Measurements from ENCODE around the gene GULP1.
"Not testable (repeated sequence)": the region's sequence is repeated elsewhere in the genome, so short reads cannot be mapped to it uniquely, and the experiment has no call there.

The GULP1 gene

DNA sequence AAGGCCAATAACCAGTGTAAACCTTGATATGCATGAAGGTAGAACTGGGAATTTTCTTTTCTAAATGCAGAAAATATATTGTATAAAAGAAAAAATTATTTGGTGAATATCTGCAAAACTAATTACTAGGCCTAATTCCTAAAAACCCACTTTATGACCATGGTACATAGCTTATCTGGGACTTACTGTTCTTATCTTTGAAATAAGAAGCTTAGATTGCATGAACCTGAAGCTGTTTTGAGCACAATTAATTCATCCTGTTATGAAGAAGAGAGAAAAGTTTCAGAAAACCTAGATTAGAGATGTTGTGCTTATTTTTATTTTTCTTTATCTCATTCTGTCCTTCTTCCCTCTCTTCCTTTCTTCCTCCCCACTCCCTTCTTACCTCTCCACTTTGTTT, 235.0 kb downstream of the GULP1 start:
- no peak for DNase-seq (ENCODE audit: low read depth in 2 of 2, low spot score in 1 of 2)

GRCh38 chr2:188527141-188527540, 235.5 kb downstream of the GULP1 start:
- no peak for DNase-seq (ENCODE audit: low read depth in 2 of 2, low spot score in 1 of 2)

DNA sequence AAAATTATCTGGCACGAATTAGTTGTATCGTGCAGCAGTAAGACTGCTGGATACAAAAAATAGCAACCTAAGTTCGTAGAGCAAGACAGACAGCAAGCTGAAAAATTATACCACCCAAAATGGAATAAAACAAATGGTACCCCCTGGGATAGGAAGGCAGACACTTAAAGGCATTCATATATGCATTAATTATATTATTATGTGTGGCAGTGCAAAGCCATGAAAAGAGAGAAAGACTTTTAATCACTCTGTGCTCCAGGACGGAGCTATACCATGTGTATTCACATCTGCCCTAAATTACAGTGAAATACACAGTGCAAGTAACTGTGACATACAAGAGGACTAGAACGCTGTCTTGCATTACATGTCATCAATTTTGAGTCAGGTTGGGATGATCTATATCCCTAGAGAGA, 235.9 kb downstream of the GULP1 start:
- no peak for DNase-seq (ENCODE audit: low read depth in 2 of 2, low spot score in 1 of 2)

DNA sequence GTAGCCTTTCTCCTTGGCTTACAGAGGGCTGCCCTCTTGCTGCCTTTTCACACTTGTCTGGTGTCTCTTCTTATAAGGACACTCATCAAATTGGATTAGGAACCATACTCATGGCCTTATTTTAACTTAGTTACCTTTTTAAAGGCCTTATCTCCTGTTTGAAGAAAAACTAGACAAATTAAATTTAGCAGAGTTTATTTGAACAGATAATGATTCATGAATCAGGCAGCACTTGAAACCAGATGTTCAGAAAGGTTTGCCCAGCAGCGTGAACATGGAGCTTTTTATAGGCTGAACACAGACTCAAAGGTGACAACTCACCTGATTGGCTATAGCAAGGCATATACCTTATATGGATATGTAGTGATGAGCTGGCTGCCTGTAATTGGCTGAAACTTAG, 238.0 kb downstream of the GULP1 start:
- no peak for DNase-seq (ENCODE audit: low read depth in 2 of 2, low spot score in 1 of 2)

- no peak for DNase-seq (ENCODE audit: low read depth in 2 of 2, low spot score in 1 of 2)
Measured at GRCh38 chr2:188534875-188535274, 243.2 kb downstream of the GULP1 start.

- no peak for DNase-seq (ENCODE audit: low read depth in 2 of 2, low spot score in 1 of 2)
Measured at GRCh38 chr2:188551671-188552070, 260.0 kb downstream of the GULP1 start.

DNA sequence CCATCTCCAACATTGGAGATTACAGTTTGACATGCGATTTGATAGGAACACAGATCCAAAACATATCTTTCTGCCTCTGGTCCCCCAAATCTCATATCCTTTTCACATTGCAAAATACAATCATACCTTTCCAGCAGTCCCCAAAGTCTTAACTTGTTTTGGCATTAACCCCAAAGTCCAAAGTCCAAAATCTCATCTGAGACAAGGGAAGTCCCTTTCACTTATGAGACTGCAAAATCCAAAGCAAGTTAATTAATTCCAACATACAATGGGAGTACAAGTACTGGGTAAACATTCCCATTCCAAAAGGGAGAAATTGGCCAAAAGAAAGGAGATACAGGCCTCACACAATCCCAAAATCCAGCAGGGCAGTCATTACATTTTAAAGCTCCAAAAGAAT, 265.4 kb downstream of the GULP1 start:
- no peak for DNase-seq (ENCODE audit: low read depth in 2 of 2, low spot score in 1 of 2)

GRCh38 chr2:188559455-188559854, 267.8 kb downstream of the GULP1 start:
- not testable (repeated sequence) for DNase-seq (ENCODE audit: low read depth in 2 of 2, low spot score in 1 of 2)

- DNase-seq (ENCODE audit: low read depth in 2 of 2, low spot score in 1 of 2), result no peak
Measured at GRCh38 chr2:188561473-188561979, 269.9 kb downstream of the GULP1 start.

GRCh38 chr2:188569431-188570165, 277.9 kb downstream of the GULP1 start:
- DNase-seq (ENCODE audit: low read depth in 2 of 2, low spot score in 1 of 2), result no peak

GRCh38 chr2:188570370-188570769, 278.7 kb downstream of the GULP1 start:
- no peak for DNase-seq (ENCODE audit: low read depth in 2 of 2, low spot score in 1 of 2)

DNA sequence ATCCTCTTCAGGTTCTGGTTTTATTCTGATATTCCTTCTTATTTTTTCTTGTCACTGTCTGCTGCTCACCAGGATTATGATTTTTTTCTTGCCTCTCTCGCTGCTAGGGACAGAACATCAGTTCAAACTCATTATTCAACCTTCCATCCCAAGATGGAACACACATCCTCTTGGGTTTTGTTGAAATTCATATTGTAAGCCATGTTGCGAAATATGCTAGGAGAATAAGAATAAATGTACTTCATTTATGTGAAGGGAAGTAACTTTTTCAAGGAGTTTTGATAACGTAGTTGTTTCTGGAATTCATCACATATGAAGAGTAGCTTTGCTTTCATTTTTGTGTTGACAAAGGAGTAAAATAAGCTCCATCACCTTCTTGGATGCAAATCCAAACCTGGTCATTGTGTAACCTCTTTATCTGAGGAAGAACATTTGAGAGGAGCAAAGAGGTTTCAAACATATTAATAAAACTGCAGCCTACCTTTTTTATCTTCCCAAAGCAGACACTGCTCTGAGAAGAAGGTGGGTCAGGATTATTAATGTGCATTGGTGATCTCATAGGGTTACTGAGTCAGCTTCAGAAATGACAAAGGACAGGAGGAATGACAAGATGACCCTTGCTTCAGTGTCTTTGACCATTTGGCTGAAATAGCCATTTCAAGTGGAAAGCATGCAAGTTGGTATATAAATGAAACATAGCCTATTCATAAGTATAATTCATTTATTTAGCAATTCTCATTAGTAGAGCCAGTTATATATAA, 280.0 kb downstream of the GULP1 start:
- DNase-seq (ENCODE audit: low read depth in 2 of 2, low spot score in 1 of 2), result no peak

GRCh38 chr2:188572592-188572991, 280.9 kb downstream of the GULP1 start:
- no peak for DNase-seq (ENCODE audit: low read depth in 2 of 2, low spot score in 1 of 2)

GRCh38 chr2:188573453-188573852, 281.8 kb downstream of the GULP1 start:
- DNase-seq (ENCODE audit: low read depth in 2 of 2, low spot score in 1 of 2), result no peak

- DNase-seq (ENCODE audit: low read depth in 2 of 2, low spot score in 1 of 2), result no peak
Measured at GRCh38 chr2:188576006-188576405, 284.3 kb downstream of the GULP1 start.

DNA sequence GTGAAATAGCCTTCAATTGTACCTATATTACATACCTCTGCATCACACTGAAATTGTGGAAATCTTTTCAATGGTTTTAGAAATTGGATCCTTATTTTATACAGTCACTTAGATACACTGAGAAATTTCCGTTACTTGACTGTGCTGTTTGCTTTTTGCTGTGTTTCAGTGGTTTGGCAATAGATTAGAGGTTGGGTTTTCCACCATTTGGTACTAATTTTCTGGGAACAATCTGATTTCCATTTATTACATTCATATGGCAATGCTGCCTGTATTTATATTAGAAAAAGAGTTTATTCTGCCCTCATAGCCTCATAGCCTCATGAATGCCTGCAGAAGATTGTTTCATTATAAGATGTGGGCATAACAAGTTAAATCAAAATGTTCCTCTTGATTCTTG, 285.0 kb downstream of the GULP1 start:
- no peak for DNase-seq (ENCODE audit: low read depth in 2 of 2, low spot score in 1 of 2)

- DNase-seq (ENCODE audit: low read depth in 2 of 2, low spot score in 1 of 2), result no peak
Measured at GRCh38 chr2:188577231-188577630, 285.6 kb downstream of the GULP1 start.

DNA sequence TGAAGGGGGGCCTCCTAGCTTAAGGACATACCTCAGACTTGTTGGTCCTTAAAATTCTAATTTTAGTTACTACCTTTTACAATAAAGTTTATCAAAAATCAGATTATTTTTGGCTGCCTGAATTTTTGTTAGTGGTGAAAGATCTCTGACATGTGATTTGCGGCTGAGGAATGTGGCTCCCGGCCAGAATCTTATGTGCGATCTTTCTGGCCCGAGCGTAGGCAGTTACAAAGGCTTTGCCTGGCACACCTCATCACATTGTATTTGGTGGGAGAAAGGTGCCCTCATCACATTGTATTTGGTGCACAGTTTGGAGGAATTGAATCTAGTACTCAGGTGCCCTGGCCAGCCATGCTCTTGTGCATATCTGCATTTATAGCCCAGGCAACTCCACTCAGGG, 289.1 kb downstream of the GULP1 start:
- no peak for DNase-seq (ENCODE audit: low read depth in 2 of 2, low spot score in 1 of 2)

DNA sequence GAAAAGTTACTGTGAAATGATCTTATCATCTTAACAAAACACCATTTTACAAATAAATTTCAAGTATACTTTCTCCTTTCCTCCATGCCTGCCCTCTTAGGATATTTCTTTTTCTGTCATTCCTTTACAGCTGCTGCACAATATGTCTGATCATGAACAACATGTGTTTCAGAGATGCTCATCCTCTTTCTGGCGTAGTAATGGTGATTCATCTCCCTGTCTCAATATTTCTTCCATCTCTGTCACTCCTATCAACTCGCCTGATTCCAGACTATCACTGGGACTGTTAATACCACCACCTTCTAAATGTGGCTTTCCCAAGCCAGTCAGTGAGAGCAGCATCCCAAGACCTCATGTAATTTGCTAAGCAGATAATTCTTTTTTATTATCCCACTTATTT, 290.5 kb downstream of the GULP1 start:
- DNase-seq (ENCODE audit: low read depth in 2 of 2, low spot score in 1 of 2), result no peak

DNA sequence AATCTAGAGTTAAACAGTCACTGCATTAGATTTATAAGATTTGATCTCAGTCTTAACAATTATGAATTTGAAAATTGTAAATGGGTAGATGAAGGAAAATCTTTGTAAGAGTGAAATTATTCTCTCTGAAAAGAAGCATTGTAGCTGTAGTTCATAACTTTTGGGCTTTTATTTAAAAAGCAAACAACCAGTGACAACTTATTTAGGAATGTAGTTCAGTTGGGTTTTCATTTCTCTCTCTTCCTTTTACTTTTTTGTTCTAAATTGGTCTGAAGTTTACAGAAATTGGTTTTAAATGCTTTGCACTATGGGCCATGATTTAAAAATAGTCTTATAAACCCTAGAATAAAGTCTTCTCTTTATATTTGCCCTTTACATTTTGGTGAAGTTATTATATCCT, 296.6 kb downstream of the GULP1 start:
- no peak for DNase-seq (ENCODE audit: low read depth in 2 of 2, low spot score in 1 of 2)

GRCh38 chr2:188596054-188596453, 304.4 kb downstream of the GULP1 start:
- DNase-seq (ENCODE audit: low read depth in 2 of 2, low spot score in 1 of 2), result no peak

DNA sequence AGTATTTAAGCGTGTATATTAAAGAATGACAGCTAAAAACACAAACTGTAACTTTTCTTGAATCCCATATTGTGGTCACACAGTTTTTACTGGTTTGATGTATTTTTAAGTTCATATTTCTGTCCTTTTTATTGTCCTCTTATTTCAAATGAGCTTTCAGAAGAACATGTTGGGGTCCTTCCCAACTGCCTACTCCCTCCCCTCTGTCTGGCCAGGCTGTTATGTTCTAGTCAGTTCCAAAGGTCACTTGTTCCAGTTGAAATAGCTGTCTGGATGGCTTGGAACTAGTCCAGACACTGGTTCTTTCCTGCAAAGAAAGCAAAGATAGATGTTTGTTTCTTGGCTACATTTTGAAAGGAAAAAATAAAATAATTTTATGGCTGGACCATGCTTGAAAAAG, 306.9 kb downstream of the GULP1 start:
- no peak for DNase-seq (ENCODE audit: low read depth in 2 of 2, low spot score in 1 of 2)

- no peak for DNase-seq (ENCODE audit: low read depth in 2 of 2, low spot score in 1 of 2)
Measured at GRCh38 chr2:188599140-188599539, 307.5 kb downstream of the GULP1 start.
